ENCODE data around the gene CHST9. TPM values are rescaled to one million over a fixed set of nuclear protein-coding genes. Genes with fewer than 3 reads are reported as not detected.

CHST9 gene
- total RNA-seq, 2 donors from 2014 or later, result not detected

- no peak overlapping the region for H3K27ac Mint-ChIP-seq
- no peaks in the 10 kb centered on the region for H3K27me3 Mint-ChIP-seq (ENCODE audit: low read depth)
- ATAC-seq (replicated peaks in 1 of 2) (no peak), DNase-seq (no peak)
- no peaks in the 10 kb centered on the region for H3K4me1 Mint-ChIP-seq (ENCODE audit: low read depth)
- H3K36me3 Mint-ChIP-seq (ENCODE audit: insufficient read depth in 2 of 2), result no peaks in the 10 kb centered on the region
- H3K9me3 Mint-ChIP-seq, result peaks cover 10 to 11% of the 10 kb centered on the region in 2 donors
- no peak overlapping the region for H3K4me3 Mint-ChIP-seq
Observed at GRCh38 chr18:26926066-26926675, 258.9 kb downstream of the CHST9 start.

DNA sequence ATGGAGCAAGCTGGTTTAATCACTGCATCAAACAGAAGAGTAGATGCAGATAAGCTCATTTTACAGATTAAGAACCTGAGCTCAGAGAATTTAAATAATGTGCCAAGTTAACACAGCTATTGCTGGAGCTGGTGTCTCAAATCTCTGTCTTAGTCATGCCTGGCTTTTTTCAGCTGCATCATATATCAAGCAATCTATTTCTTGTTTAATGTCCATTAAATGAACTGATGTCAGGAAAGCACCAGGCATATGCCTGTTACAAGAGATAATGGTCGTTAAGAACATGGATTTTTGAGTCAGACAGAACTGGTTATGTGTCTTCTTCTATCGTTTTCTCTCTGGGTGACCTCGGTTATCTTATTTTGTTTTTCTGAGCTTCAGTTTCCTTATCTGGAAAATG is 259.8 kb downstream of the CHST9 start:
- H3K9me3 Mint-ChIP-seq, result peaks cover 10 to 11% of the 10 kb centered on the region in 2 donors
- H3K27ac Mint-ChIP-seq, result no peak overlapping the region
- no peaks in the 10 kb centered on the region for H3K4me1 Mint-ChIP-seq (ENCODE audit: low read depth)
- ATAC-seq (replicated peaks in 1 of 2) (no peak), DNase-seq (no peak)
- H3K36me3 Mint-ChIP-seq (ENCODE audit: insufficient read depth in 2 of 2), result no peaks in the 10 kb centered on the region
- no peaks in the 10 kb centered on the region for H3K27me3 Mint-ChIP-seq (ENCODE audit: low read depth)
- H3K4me3 Mint-ChIP-seq, result no peak overlapping the region

- no peak for DNase-seq
- Mint-ChIP-seq H3K27ac (no peak overlapping the region), H3K36me3 (ENCODE audit: insufficient read depth in 2 of 2) (no peaks in the 10 kb centered on the region), H3K9me3 (peaks cover 4 to 6% of the 10 kb centered on the region in 2 donors), H3K4me3 (no peak overlapping the region), H3K27me3 (ENCODE audit: low read depth) (no peaks in the 10 kb centered on the region), H3K4me1 (ENCODE audit: low read depth) (no peaks in the 10 kb centered on the region)
- ATAC-seq (replicated peaks in 1 of 2), result no peak
Observed at GRCh38 chr18:26922313-26922712, 262.8 kb downstream of the CHST9 start.

DNA sequence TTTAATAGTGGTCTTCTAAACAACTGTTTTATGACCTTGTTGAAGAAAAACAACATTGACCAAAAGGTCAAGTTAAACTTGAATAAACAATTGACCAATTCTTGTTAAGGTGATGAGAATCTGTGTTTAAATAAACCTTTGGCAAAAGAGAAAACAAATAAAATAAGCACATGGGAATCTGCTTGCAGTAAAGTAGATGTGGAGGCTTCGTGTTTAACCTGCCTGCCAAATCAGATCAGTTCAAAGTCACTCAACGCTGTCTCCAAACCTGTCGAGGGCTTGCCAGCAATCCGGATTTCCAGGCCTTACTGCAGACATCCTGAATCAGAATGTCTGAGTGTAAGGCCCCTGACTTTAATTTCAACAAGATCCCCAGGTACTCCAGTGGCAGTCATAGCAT is 264.5 kb downstream of the CHST9 start:
- ATAC-seq (replicated peaks in 1 of 2), result no peak
- no peaks in the 10 kb centered on the region for H3K27me3 Mint-ChIP-seq (ENCODE audit: low read depth)
- H3K36me3 Mint-ChIP-seq (ENCODE audit: insufficient read depth in 2 of 2), result no peaks in the 10 kb centered on the region
- H3K27ac Mint-ChIP-seq, result no peak overlapping the region
- H3K9me3 Mint-ChIP-seq, result peaks cover 4 to 6% of the 10 kb centered on the region in 2 donors
- H3K4me1 Mint-ChIP-seq (ENCODE audit: low read depth), result no peaks in the 10 kb centered on the region
- DNase-seq, result no peak
- no peak overlapping the region for H3K4me3 Mint-ChIP-seq

DNA sequence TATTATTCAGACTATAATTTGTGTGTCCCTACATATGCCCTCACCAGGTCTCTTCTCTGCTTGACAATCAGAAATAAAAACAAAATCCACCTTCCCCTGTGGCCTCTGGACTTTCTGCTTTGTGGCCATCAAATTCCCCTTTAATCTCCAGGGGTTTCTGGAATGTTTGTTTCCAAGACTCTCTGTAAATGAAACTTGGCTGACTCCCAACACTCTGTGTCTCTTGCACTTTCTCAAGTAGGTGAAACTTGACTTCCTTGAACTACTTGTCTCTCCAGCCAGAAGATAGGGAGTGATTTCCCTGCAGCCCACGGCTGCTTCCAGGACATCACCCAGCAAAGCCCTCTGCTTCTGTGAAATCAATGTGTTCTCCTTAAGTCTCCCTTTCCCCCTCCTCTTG is 265.5 kb downstream of the CHST9 start:
- H3K27ac Mint-ChIP-seq, result no peak overlapping the region
- no peak for ATAC-seq (replicated peaks in 1 of 2)

DNA sequence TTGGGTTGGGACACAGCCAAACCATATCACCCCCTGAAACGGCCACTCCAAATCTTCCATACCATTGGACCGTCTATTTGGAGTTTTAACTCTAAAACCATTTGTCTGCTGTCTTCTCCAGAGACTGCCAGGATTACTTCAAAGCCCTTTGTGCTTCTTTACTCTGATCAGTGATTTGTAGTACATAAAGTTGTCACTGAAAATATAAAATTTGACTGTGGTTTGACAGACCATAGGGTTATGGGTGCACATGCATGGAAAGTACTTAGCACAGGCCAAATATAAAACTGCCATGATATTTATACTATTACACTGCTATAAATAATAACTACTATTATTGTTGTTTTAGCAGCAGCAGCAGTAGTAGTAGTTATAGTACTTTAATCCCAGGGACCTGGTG is 265.9 kb downstream of the CHST9 start:
- no peaks in the 10 kb centered on the region for H3K4me1 Mint-ChIP-seq (ENCODE audit: low read depth)
- no peak for DNase-seq
- no peak for ATAC-seq (replicated peaks in 1 of 2)
- peaks cover 4 to 6% of the 10 kb centered on the region in 2 donors for H3K9me3 Mint-ChIP-seq
- no peaks in the 10 kb centered on the region for H3K36me3 Mint-ChIP-seq (ENCODE audit: insufficient read depth in 2 of 2)
- no peaks in the 10 kb centered on the region for H3K27me3 Mint-ChIP-seq (ENCODE audit: low read depth)
- no peak overlapping the region for H3K4me3 Mint-ChIP-seq
- no peak overlapping the region for H3K27ac Mint-ChIP-seq

More for the DNA sequence above, 265.5 kb downstream of the CHST9 start:
- Mint-ChIP-seq H3K27me3 (ENCODE audit: low read depth) (no peaks in the 10 kb centered on the region), H3K4me3 (no peak overlapping the region), H3K36me3 (ENCODE audit: insufficient read depth in 2 of 2) (no peaks in the 10 kb centered on the region), H3K4me1 (ENCODE audit: low read depth) (no peaks in the 10 kb centered on the region), H3K9me3 (peaks cover 4 to 6% of the 10 kb centered on the region in 2 donors)
- no peak for DNase-seq

GRCh38 chr18:26911840-26912239 is 273.3 kb downstream of the CHST9 start:
- H3K9me3 Mint-ChIP-seq, result peaks cover 4 to 6% of the 10 kb centered on the region in 2 donors
- no peaks in the 10 kb centered on the region for H3K27me3 Mint-ChIP-seq (ENCODE audit: low read depth)
- H3K4me3 Mint-ChIP-seq, result no peak overlapping the region
- no peak overlapping the region for H3K27ac Mint-ChIP-seq
- no peaks in the 10 kb centered on the region for H3K4me1 Mint-ChIP-seq (ENCODE audit: low read depth)
- ATAC-seq (replicated peaks in 1 of 2), result no peak
- DNase-seq, result no peak
- no peaks in the 10 kb centered on the region for H3K36me3 Mint-ChIP-seq (ENCODE audit: insufficient read depth in 2 of 2)

- ATAC-seq (replicated peaks in 1 of 2) (no peak), DNase-seq (no peak)
- Mint-ChIP-seq H3K4me3 (no peak overlapping the region), H3K9me3 (peaks cover 8 to 10% of the 10 kb centered on the region in 2 donors), H3K36me3 (ENCODE audit: insufficient read depth in 2 of 2) (no peaks in the 10 kb centered on the region), H3K27ac (no peak overlapping the region), H3K27me3 (ENCODE audit: low read depth) (no peaks in the 10 kb centered on the region), H3K4me1 (ENCODE audit: low read depth) (no peaks in the 10 kb centered on the region)
Observed at GRCh38 chr18:26909599-26910290, 275.4 kb downstream of the CHST9 start.

DNA sequence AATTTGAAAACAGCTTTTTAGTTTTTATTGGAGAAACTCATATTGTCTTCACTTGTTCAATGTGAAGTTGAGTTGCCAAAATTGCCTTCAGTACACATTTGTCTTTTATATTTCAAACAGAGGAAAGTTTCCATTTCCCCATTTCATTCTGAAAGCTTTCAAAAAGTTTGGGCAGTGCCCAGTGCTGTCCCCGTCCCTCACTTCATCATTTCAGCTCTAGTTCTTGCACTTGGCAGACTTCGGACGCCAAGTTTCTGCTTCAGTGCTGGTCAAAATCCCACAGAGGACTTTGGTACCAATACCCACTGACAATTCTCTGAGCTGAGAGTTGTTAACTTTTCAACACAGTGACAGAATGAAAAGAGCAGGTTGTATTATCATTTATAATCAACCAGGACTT is 276.2 kb downstream of the CHST9 start:
- peaks cover 0 to 2% of the 10 kb centered on the region in 2 donors for H3K36me3 Mint-ChIP-seq (ENCODE audit: insufficient read depth in 2 of 2)
- no peaks in the 10 kb centered on the region for H3K4me1 Mint-ChIP-seq (ENCODE audit: low read depth)

GRCh38 chr18:26902291-26902690 is 282.8 kb downstream of the CHST9 start:
- H3K36me3 Mint-ChIP-seq (ENCODE audit: insufficient read depth in 2 of 2), result peaks cover 0 to 2% of the 10 kb centered on the region in 2 donors
- H3K27ac Mint-ChIP-seq, result no peak overlapping the region
- H3K9me3 Mint-ChIP-seq, result peaks cover 6 to 13% of the 10 kb centered on the region in 2 donors
- H3K4me1 Mint-ChIP-seq (ENCODE audit: low read depth), result no peaks in the 10 kb centered on the region
- ATAC-seq (replicated peaks in 1 of 2) (no peak), DNase-seq (no peak)
- no peaks in the 10 kb centered on the region for H3K27me3 Mint-ChIP-seq (ENCODE audit: low read depth)
- H3K4me3 Mint-ChIP-seq, result no peak overlapping the region

More for the DNA sequence above, 276.2 kb downstream of the CHST9 start:
- ATAC-seq (replicated peaks in 1 of 2), result no peak
- H3K4me3 Mint-ChIP-seq, result no peak overlapping the region
- H3K9me3 Mint-ChIP-seq, result peaks cover 8 to 15% of the 10 kb centered on the region in 2 donors
- DNase-seq, result no peak
- no peak overlapping the region for H3K27ac Mint-ChIP-seq
- no peaks in the 10 kb centered on the region for H3K27me3 Mint-ChIP-seq (ENCODE audit: low read depth)

- Mint-ChIP-seq H3K36me3 (ENCODE audit: insufficient read depth in 2 of 2) (peaks cover 0 to 2% of the 10 kb centered on the region in 2 donors), H3K27me3 (ENCODE audit: low read depth) (no peaks in the 10 kb centered on the region), H3K9me3 (peaks cover 2 to 10% of the 10 kb centered on the region in 2 donors), H3K4me3 (no peak overlapping the region), H3K4me1 (ENCODE audit: low read depth) (no peaks in the 10 kb centered on the region), H3K27ac (no peak overlapping the region)
- ATAC-seq (replicated peaks in 1 of 2), result no peak
- no peak for DNase-seq
Observed at GRCh38 chr18:26901020-26901419, 284.1 kb downstream of the CHST9 start.

DNA sequence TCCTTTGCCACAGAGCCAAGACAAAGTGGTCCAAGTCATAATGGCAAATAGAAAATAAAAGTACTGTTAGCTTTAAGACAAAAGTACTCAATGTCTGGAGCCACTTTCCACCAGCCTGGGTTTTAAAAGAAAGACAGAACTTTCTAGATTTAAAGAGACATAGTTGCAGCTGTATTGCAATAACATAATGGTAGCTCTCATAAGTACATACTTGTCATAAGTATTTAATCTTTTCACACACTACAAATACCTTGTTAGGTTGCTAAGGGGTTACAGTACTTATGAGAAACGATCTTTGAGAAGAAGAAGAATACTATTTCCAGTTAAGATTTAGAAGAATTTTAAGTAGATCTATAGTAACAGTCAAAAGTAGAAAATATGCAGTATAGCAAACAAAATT is 290.7 kb downstream of the CHST9 start:
- Mint-ChIP-seq H3K4me3 (no peak overlapping the region), H3K27ac (no peak overlapping the region), H3K36me3 (ENCODE audit: insufficient read depth in 2 of 2) (no peaks in the 10 kb centered on the region), H3K27me3 (ENCODE audit: low read depth) (no peaks in the 10 kb centered on the region), H3K9me3 (peaks cover 0 to 3% of the 10 kb centered on the region in 2 donors), H3K4me1 (ENCODE audit: low read depth) (no peaks in the 10 kb centered on the region)
- DNase-seq (no peak), ATAC-seq (replicated peaks in 1 of 2) (no peak)

GRCh38 chr18:26893996-26894395 is 291.1 kb downstream of the CHST9 start:
- Mint-ChIP-seq H3K4me1 (ENCODE audit: low read depth) (no peaks in the 10 kb centered on the region), H3K36me3 (ENCODE audit: insufficient read depth in 2 of 2) (no peaks in the 10 kb centered on the region), H3K27me3 (ENCODE audit: low read depth) (no peaks in the 10 kb centered on the region), H3K4me3 (no peak overlapping the region), H3K9me3 (peaks cover 0 to 3% of the 10 kb centered on the region in 2 donors), H3K27ac (no peak overlapping the region)
- DNase-seq (no peak), ATAC-seq (replicated peaks in 1 of 2) (no peak)

DNA sequence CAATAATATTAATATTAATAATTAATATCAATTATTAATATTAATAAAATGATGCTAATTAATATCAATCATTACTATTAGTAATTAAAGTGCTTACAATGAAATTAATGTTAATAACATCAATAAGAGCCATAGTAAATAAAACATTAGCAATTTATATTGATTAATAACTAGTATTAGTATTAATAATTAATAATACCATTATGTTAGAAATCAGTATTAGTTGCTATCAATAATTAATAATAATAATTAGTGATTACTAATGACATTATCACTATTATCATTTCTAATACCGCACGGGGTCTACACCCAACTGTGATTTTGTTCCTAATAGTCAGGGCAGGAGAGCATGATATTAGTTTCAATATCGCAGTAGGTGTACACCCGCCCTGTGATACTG is 296.8 kb downstream of the CHST9 start:
- H3K27me3 Mint-ChIP-seq (ENCODE audit: low read depth), result no peaks in the 10 kb centered on the region
- no peak overlapping the region for H3K27ac Mint-ChIP-seq
- no peaks in the 10 kb centered on the region for H3K36me3 Mint-ChIP-seq (ENCODE audit: insufficient read depth in 2 of 2)
- no peaks in the 10 kb centered on the region for H3K9me3 Mint-ChIP-seq
- no peaks in the 10 kb centered on the region for H3K4me1 Mint-ChIP-seq (ENCODE audit: low read depth)
- DNase-seq, result no peak
- no peak for ATAC-seq (replicated peaks in 1 of 2)
- no peak overlapping the region for H3K4me3 Mint-ChIP-seq
